Testis (tissue), 2 donors: ENCODE results near the gene PRDM15.

ENCODE experiments used
- POLR2A ChIP-seq: fragments of 450-650 bp; IDR thresholded peaks from one replicate; pipeline ENCODE4 v1.6.1; 2017; ENCODE audit warnings: antibody characterized with exemption, mild to moderate bottlenecking, moderate library complexity
- TF ChIP-seq, protein P1 (sequence below), 3 experiments: fragments of 450-650 bp in 2 of 3; fragments of 200-600 bp in 1 of 3; sonication (generic) in 1 of 3; IDR thresholded peaks; one replicate each; pipeline ENCODE4 v1.5.1; 2016 to 2019; ENCODE audit warnings: antibody characterized with exemption in 3 of 3, mild to moderate bottlenecking in 2 of 3, moderate library complexity in 1 of 3

DNA sequence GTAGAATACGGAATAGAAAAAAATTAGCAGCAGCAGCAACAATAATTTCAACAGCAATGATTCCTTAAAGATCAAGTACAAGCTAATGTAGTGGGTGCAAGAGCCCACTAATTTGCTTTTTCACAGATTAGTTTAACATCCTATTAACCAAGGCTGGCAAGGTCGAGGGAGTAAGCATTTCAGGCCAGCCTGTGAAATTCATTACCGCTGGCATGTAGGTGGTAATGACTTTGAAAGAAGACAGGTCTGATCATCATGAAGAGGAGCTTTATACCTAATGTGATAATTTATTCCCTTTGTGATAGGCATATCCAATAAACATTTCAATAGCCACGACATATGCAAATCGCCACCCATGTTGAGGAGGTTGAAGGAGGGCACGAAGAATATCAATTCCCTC is 11.2 kb upstream of the PRDM15 start:
- TF ChIP-seq, protein P1, sequence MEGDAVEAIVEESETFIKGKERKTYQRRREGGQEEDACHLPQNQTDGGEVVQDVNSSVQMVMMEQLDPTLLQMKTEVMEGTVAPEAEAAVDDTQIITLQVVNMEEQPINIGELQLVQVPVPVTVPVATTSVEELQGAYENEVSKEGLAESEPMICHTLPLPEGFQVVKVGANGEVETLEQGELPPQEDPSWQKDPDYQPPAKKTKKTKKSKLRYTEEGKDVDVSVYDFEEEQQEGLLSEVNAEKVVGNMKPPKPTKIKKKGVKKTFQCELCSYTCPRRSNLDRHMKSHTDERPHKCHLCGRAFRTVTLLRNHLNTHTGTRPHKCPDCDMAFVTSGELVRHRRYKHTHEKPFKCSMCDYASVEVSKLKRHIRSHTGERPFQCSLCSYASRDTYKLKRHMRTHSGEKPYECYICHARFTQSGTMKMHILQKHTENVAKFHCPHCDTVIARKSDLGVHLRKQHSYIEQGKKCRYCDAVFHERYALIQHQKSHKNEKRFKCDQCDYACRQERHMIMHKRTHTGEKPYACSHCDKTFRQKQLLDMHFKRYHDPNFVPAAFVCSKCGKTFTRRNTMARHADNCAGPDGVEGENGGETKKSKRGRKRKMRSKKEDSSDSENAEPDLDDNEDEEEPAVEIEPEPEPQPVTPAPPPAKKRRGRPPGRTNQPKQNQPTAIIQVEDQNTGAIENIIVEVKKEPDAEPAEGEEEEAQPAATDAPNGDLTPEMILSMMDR (IDR thresholded peaks at IDR 0.05) = no peak
- no peak for TF ChIP-seq POLR2A
